ENCODE results near the gene EN2. TPM values are rescaled to one million over a fixed set of nuclear protein-coding genes. Genes with fewer than 3 reads are reported as not detected.

EN2 gene
- total RNA-seq, 4 donors from 2014 or later, result 0.13 to 0.15 TPM; not detected in 2

DNA sequence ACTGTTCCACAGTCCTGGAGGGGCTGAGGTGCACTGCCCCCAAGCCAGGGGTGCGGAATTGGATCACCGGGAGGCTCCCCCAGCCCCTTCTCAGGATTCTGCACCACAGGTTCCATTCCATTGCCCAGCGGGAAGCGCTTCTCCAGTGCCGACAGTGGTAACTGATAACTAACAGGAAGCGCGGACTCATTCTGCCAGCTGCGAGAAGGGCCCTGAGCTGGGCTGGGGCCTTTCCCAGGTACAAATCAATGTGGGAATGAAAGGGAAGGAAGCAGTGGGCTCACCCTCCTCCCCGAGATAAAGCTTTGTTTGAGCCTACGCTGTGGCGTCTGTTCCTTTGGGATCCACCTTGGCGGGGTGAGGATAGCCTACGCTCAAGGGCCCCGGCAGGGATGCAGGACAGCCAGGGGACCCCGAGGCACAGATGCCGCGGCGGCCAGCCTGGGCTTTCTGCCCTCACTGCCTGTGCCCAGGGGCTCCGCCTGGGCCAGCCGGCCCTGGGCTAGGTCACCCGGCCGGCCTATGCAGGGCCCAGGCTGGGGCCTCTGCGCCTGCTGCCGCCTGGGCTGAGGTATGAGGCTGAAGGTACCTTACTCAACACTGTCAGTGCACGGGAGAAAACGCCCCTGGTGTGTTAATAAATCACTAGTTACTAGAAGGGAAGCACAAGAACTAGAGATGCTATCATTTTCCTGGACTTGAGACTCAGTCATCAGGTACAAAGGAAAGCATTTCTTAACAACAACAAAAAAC lies 39.4 kb downstream of the EN2 start:
- no peak for ATAC-seq
- H3K27me3 ChIP-seq, result peaks cover 92% of the 10 kb centered on the region
- TF ChIP-seq POLR2AphosphoS5 (IDR thresholded peaks at IDR 0.05) (no peak), POLR2A (IDR thresholded peaks at IDR 0.05) (no peak), EP300 (IDR thresholded peaks at IDR 0.05) (no peak)
- TF ChIP-seq, protein P1, sequence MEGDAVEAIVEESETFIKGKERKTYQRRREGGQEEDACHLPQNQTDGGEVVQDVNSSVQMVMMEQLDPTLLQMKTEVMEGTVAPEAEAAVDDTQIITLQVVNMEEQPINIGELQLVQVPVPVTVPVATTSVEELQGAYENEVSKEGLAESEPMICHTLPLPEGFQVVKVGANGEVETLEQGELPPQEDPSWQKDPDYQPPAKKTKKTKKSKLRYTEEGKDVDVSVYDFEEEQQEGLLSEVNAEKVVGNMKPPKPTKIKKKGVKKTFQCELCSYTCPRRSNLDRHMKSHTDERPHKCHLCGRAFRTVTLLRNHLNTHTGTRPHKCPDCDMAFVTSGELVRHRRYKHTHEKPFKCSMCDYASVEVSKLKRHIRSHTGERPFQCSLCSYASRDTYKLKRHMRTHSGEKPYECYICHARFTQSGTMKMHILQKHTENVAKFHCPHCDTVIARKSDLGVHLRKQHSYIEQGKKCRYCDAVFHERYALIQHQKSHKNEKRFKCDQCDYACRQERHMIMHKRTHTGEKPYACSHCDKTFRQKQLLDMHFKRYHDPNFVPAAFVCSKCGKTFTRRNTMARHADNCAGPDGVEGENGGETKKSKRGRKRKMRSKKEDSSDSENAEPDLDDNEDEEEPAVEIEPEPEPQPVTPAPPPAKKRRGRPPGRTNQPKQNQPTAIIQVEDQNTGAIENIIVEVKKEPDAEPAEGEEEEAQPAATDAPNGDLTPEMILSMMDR (IDR thresholded peaks at IDR 0.05), result no peak

DNA sequence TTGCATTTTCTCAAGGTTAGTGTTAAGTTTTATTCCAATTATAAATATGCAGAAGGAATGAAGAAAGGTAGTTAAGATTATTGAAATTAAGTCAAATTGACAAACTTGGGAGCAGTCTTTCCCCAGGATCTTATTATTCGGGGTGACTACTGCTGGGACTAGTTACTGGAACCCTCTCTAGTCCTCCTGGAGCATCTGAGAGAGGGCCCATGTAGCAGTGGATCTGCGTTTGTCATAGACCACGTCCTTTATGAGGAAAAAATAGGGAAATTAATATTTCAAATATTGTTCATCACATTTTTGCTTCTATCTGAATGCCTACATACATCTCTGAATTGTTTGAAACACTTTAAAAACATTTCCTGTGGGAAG lies 47.5 kb downstream of the EN2 start:
- Histone ChIP-seq H3K36me3 (no peaks in the 10 kb centered on the region), H3K27me3 (peaks cover 100% of the 10 kb centered on the region), H3K9me3 (no peaks in the 10 kb centered on the region), H3K4me1 (peaks cover 0 to 10% (median 5%) of the 10 kb centered on the region in 3 donors), H3K27ac (no peak overlapping the region), H3K4me3 (no peak overlapping the region)
- TF ChIP-seq EP300 (IDR thresholded peaks at IDR 0.05), result no peak
- TF ChIP-seq POLR2AphosphoS5 (IDR thresholded peaks at IDR 0.05), result no peak
- TF ChIP-seq, protein P1 (IDR thresholded peaks at IDR 0.05), result no peak
- no peak for TF ChIP-seq POLR2A (IDR thresholded peaks at IDR 0.05)
- WGBS, 2 donors (ENCODE audit: low coverage in 1 of 2), result 29 to 51% methylated on average over 3 of the region's 3 CpGs
- ATAC-seq, result no peak

More for the DNA sequence above, 39.4 kb downstream of the EN2 start:
- Histone ChIP-seq H3K4me1 (no peaks in the 10 kb centered on the region), H3K4me3 (no peak overlapping the region), H3K27ac (no peak overlapping the region), H3K36me3 (no peaks in the 10 kb centered on the region), H3K9me3 (no peaks in the 10 kb centered on the region)
- 30 to 33% methylated on average over 2 of the region's 26 CpGs for WGBS, 2 donors (ENCODE audit: low coverage in 1 of 2)

DNA sequence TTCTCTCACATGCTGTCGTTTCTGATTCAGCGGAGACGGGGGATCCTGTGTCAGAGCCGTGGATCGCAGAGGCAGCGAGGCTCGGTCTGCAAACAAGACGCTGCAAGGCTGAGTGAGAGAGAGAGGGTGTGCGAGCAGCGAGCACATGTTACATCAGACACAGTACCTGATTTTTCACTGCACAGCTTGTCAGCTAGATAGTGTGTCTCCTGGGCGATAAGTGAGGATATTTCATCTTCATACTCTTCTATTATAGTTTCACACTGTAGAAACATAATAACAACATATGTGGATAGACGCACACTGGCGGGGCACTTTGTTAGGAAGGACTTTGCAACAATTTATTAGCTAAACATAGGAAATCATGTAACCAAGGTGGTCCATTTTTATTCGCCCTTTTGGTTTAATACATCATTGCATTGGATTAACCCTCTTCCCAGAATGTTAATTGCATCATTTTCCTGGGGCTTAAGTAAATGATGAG lies 49.0 kb downstream of the EN2 start:
- no peak for ATAC-seq
- no peak for TF ChIP-seq POLR2A (IDR thresholded peaks at IDR 0.05)
- no peak for TF ChIP-seq POLR2AphosphoS5 (IDR thresholded peaks at IDR 0.05)
- TF ChIP-seq EP300 (IDR thresholded peaks at IDR 0.05), result no peak
- TF ChIP-seq, protein P1 (IDR thresholded peaks at IDR 0.05), result no peak
- H3K27ac ChIP-seq, result no peak overlapping the region
- H3K36me3 ChIP-seq, result no peaks in the 10 kb centered on the region
- peaks cover 0 to 10% (median 5%) of the 10 kb centered on the region in 3 donors for H3K4me1 ChIP-seq
- H3K27me3 ChIP-seq, result peaks cover 100% of the 10 kb centered on the region
- H3K4me3 ChIP-seq, result no peak overlapping the region
- 14 to 22% methylated on average over 9 to 12 of the region's 14 CpGs for WGBS, 2 donors (ENCODE audit: low coverage in 1 of 2)
- H3K9me3 ChIP-seq, result no peaks in the 10 kb centered on the region

DNA sequence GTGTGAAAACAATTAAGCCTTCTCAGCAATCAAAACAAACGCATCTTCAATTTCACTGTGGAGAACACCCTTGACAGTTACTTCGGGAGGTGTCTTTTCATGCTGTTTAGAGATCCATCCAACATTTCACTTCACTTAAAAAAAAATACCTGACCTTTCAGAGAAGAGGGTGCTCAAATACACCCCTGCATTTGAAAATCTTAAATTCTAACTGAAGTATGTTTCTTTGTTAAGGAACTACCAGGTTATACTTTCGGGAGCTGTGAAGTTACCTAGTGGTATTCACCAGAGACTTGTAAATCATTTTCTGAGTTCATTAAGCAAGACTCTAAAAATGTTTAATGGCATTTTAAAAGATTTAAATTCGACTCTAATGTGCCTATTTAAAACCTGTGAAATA lies 49.6 kb downstream of the EN2 start:
- peaks cover 0 to 10% (median 5%) of the 10 kb centered on the region in 3 donors for H3K4me1 ChIP-seq
- TF ChIP-seq POLR2AphosphoS5 (IDR thresholded peaks at IDR 0.05), result no peak
- no peak for TF ChIP-seq EP300 (IDR thresholded peaks at IDR 0.05)
- TF ChIP-seq POLR2A (IDR thresholded peaks at IDR 0.05), result no peak
- TF ChIP-seq, protein P1 (IDR thresholded peaks at IDR 0.05), result no peak
- no peak overlapping the region for H3K27ac ChIP-seq
- peaks cover 100% of the 10 kb centered on the region for H3K27me3 ChIP-seq
- no peak overlapping the region for H3K4me3 ChIP-seq
- no peaks in the 10 kb centered on the region for H3K9me3 ChIP-seq
- WGBS, 2 donors (ENCODE audit: low coverage in 1 of 2), result 13 to 15% methylated on average over 4 of the region's 4 CpGs
- ATAC-seq, result no peak
- no peaks in the 10 kb centered on the region for H3K36me3 ChIP-seq

All from gastroesophageal sphincter (tissue), 4 donors.